Karpas-422 (cell line): ENCODE results near the gene RBM14. TPM values are rescaled to one million over a fixed set of nuclear protein-coding genes. Genes with fewer than 3 reads are reported as not detected.

Source experiments
- DNase-seq: peaks from one replicate; pipeline ENCODE4 v3.0.0-alpha.2; 2015
- H2AFZ ChIP-seq: fragments of 200-600 bp; sonication (generic); 2 replicates; pipeline ENCODE4 v1.6.1; 2014; ENCODE audit warnings: antibody characterized with exemption, low read length, mixed read lengths
- H3K27ac ChIP-seq: fragments of 200-600 bp; sonication (generic); 2 replicates; pipeline ENCODE4 v1.5.1; 2014; ENCODE audit warnings: mild to moderate bottlenecking, low read length, moderate library complexity
- H3K27me3 ChIP-seq: fragments of 200-600 bp; sonication (generic); 2 replicates; pipeline ENCODE4 v1.6.1; 2014; ENCODE audit warnings: low read length, mixed read lengths
- H3K36me3 ChIP-seq: fragments of 200-600 bp; sonication (generic); 2 replicates; pipeline ENCODE4 v1.6.1; 2014; ENCODE audit warnings: low read length, mixed read lengths; ENCODE audit not compliant: insufficient read depth
- H3K4me1 ChIP-seq: fragments of 200-600 bp; sonication (generic); 2 replicates; pipeline ENCODE4 v1.6.1; 2014; ENCODE audit warnings: mild to moderate bottlenecking, low read length, mixed read lengths
- H3K4me2 ChIP-seq: fragments of 200-600 bp; sonication (generic); 2 replicates; pipeline ENCODE4 v1.6.1; 2014; ENCODE audit warnings: low read length, low read depth, mild to moderate bottlenecking; ENCODE audit not compliant: poor library complexity, severe bottlenecking
- H3K4me3 ChIP-seq: fragments of 200-600 bp; sonication (generic); 2 replicates; pipeline ENCODE4 v1.5.1; 2014; ENCODE audit warnings: mild to moderate bottlenecking, antibody characterized with exemption, low read length, mixed read lengths
- H3K79me2 ChIP-seq: fragments of 200-600 bp; sonication (generic); 2 replicates; pipeline ENCODE4 v1.6.1; 2014; ENCODE audit warnings: mild to moderate bottlenecking, low read length, mixed read lengths
- H3K9ac ChIP-seq: fragments of 200-600 bp; sonication (generic); 2 replicates; pipeline ENCODE4 v1.6.0; 2014; ENCODE audit warnings: low read length
- H3K9me2 ChIP-seq: fragments of 200-600 bp; sonication (generic), shearing (Covaris generic); replicated peaks from 2 replicates; pipeline ENCODE4 v1.6.0; 2014; ENCODE audit warnings: mild to moderate bottlenecking, low read length, moderate library complexity; ENCODE audit not compliant: insufficient read depth
- H3K9me3 ChIP-seq: fragments of 300-700, 200-600 bp; sonication (generic); 2 replicates; pipeline ENCODE4 v1.6.1; 2014; ENCODE audit warnings: low read length, mixed read lengths
- H4K20me1 ChIP-seq: fragments of 200-600 bp; sonication (generic); 2 replicates; pipeline ENCODE4 v1.6.1; 2014; ENCODE audit warnings: mild to moderate bottlenecking, antibody characterized with exemption, low read length, low read depth; ENCODE audit not compliant: insufficient read depth
- total RNA-seq: library from RNA; depleted of rRNA; stranded (reverse); fragments of >200 nt; shearing (Covaris generic); gene quantifications from 2 replicates; pipeline ENCODE4 v1.2.3, GENCODE V29; 2014; ENCODE audit warnings: low replicate concordance

The RBM14 gene
- total RNA-seq, 1 experiment from 2014 or later: 47.9 TPM

DNA sequence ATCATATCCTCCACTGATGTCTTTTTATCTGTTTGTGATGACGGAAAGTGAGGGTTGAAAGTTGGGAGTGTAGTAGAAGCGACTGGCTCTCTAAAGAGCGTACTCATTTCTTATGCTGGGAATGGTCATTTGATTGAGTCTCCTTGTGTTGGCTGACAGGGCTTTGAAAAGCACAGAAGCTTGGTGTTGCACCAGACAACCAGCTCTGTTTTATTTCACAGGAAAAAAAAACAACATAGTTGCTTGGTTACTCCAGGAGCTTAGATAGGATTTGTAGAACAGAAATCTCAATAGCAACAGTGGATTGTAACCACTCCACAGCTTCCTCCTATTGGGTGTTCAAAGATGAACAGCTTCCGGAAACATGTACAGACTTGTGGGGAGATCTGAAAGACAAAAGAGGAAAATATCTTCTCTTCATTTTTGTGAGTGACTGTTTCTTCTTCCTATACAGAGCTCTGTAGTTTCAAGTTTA lies 2.7 kb downstream of the RBM14 start:
- H3K4me1 ChIP-seq: peaks cover 30% of the 10 kb centered on the region
- peaks cover 86% of the 10 kb centered on the region for H3K79me2 ChIP-seq
- H3K4me3 ChIP-seq: peak overlapping the region; percentile 97; the same call in 1 of the 2 replicates
- peaks cover 45% of the 10 kb centered on the region for H3K36me3 ChIP-seq
- H3K9me2 ChIP-seq: no peaks in the 10 kb centered on the region
- no peaks in the 10 kb centered on the region for H3K27me3 ChIP-seq
- no peak overlapping the region for H3K27ac ChIP-seq
- peak overlapping the region; percentile 91; the same call in 1 of the 2 replicates for H3K9ac ChIP-seq
- H3K4me2 ChIP-seq: peak overlapping the region; percentile 92
- H3K9me3 ChIP-seq: no peaks in the 10 kb centered on the region
- peaks cover 65% of the 10 kb centered on the region for H4K20me1 ChIP-seq
- H2AFZ ChIP-seq: no peak overlapping the region
- no peak for DNase-seq

- Histone ChIP-seq H3K4me3 (no peak overlapping the region), H3K79me2 (peaks cover 99% of the 10 kb centered on the region), H4K20me1 (peaks cover 88% of the 10 kb centered on the region), H3K9ac (no peak overlapping the region), H2AFZ (no peak overlapping the region), H3K36me3 (peaks cover 76% of the 10 kb centered on the region), H3K4me2 (no peak overlapping the region), H3K27me3 (no peaks in the 10 kb centered on the region), H3K9me3 (no peaks in the 10 kb centered on the region), H3K4me1 (peaks cover 3% of the 10 kb centered on the region; the same call in 1 of the 2 replicates), H3K27ac (no peak overlapping the region), H3K9me2 (no peaks in the 10 kb centered on the region)
- no peak for DNase-seq
Measured at GRCh38 chr11:66624450-66624849, 8.0 kb downstream of the RBM14 start.

DNA sequence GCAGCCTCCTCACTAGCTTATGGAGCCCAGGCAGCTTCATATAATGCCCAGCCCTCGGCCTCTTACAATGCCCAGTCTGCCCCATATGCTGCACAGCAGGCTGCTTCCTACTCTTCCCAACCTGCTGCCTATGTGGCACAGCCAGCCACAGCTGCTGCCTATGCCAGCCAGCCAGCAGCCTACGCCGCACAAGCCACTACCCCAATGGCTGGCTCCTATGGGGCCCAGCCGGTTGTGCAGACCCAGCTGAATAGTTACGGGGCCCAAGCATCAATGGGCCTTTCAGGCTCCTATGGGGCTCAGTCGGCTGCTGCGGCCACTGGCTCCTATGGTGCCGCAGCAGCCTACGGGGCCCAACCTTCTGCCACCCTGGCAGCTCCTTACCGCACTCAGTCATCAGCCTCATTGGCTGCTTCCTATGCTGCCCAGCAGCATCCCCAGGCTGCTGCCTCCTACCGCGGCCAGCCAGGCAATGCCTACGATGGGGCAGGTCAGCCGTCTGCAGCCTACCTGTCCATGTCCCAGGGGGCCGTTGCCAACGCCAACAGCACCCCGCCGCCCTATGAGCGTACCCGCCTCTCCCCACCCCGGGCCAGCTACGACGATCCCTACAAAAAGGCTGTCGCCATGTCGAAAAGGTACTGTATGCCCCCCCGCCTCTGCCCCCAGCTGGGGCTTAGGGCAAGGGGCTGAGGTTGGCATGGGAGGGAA lies 8.8 kb downstream of the RBM14 start:
- Histone ChIP-seq H3K4me3 (no peak overlapping the region), H3K9me2 (no peaks in the 10 kb centered on the region), H3K9ac (no peak overlapping the region), H3K79me2 (peaks cover 100% of the 10 kb centered on the region), H3K4me1 (no peaks in the 10 kb centered on the region), H2AFZ (no peak overlapping the region), H3K36me3 (peaks cover 80% of the 10 kb centered on the region), H3K27ac (no peak overlapping the region), H3K4me2 (no peak overlapping the region), H3K9me3 (no peaks in the 10 kb centered on the region), H3K27me3 (no peaks in the 10 kb centered on the region), H4K20me1 (peaks cover 91% of the 10 kb centered on the region)
- DNase-seq: no peak

- Histone ChIP-seq H3K27me3 (no peaks in the 10 kb centered on the region), H3K36me3 (peaks cover 82% of the 10 kb centered on the region), H3K4me3 (no peak overlapping the region), H3K79me2 (peaks cover 100% of the 10 kb centered on the region), H3K9me3 (no peaks in the 10 kb centered on the region), H3K4me2 (no peak overlapping the region), H3K9me2 (no peaks in the 10 kb centered on the region), H4K20me1 (peaks cover 91% of the 10 kb centered on the region), H3K27ac (no peak overlapping the region), H3K4me1 (no peaks in the 10 kb centered on the region), H2AFZ (no peak overlapping the region), H3K9ac (no peak overlapping the region)
- DNase-seq: no peak
Measured at GRCh38 chr11:66625752-66626149, 9.3 kb downstream of the RBM14 start.

DNA sequence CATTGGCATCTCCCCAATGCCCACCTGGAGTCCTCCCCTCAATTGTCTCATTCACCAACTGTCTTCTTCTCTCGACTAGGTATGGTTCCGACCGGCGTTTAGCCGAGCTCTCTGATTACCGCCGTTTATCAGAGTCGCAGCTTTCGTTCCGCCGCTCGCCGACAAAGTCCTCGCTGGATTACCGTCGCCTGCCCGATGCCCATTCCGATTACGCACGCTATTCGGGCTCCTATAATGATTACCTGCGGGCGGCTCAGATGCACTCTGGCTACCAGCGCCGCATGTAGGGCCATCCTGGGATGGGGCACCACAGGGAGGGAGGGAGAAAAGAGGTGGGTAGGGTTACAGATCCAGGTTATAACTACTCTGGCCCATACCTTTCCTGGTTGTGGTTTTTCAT lies 10.0 kb downstream of the RBM14 start:
- H3K36me3 ChIP-seq: peaks cover 82% of the 10 kb centered on the region
- peaks cover 97% of the 10 kb centered on the region for H3K79me2 ChIP-seq
- H3K9me3 ChIP-seq: no peaks in the 10 kb centered on the region
- H3K9ac ChIP-seq: no peak overlapping the region
- no peaks in the 10 kb centered on the region for H3K27me3 ChIP-seq
- DNase-seq: no peak
- no peak overlapping the region for H3K4me3 ChIP-seq
- peaks cover 86% of the 10 kb centered on the region for H4K20me1 ChIP-seq
- H2AFZ ChIP-seq: no peak overlapping the region
- H3K27ac ChIP-seq: no peak overlapping the region
- no peak overlapping the region for H3K4me2 ChIP-seq
- no peaks in the 10 kb centered on the region for H3K4me1 ChIP-seq
- no peaks in the 10 kb centered on the region for H3K9me2 ChIP-seq

DNA sequence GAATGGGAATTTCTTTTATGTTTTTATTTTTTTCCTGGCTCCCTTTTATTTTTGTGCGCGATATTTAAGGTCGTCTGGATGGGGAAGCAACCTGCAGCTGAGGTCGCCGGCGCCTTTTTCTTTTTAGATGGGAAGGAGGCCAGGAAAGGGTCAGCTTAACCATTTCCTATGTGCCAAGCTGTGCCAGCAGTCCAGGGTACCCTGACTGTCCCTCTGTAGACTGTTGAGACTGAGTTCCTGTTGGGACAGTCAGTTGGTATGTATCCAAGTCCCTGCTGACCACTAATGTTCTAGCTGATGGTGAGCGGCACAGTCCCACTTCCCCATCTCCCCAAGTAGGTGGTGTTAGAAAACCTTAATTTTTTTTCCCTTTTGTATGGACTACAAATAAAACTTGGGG lies 10.5 kb downstream of the RBM14 start:
- H4K20me1 ChIP-seq: peaks cover 80% of the 10 kb centered on the region
- peaks cover 96% of the 10 kb centered on the region for H3K79me2 ChIP-seq
- H3K4me2 ChIP-seq: no peak overlapping the region

GRCh38 chr11:66628061-66628603 lies 11.7 kb downstream of the RBM14 start:
- H3K4me2 ChIP-seq: no peak overlapping the region
- no peak overlapping the region for H3K27ac ChIP-seq
- H3K9ac ChIP-seq: no peak overlapping the region
- H3K9me2 ChIP-seq: no peaks in the 10 kb centered on the region
- H3K36me3 ChIP-seq: peaks cover 86% of the 10 kb centered on the region
- no peaks in the 10 kb centered on the region for H3K4me1 ChIP-seq
- peaks cover 93% of the 10 kb centered on the region for H3K79me2 ChIP-seq
- DNase-seq: no peak
- H2AFZ ChIP-seq: no peak overlapping the region
- no peaks in the 10 kb centered on the region for H3K27me3 ChIP-seq
- H3K9me3 ChIP-seq: no peaks in the 10 kb centered on the region
- H3K4me3 ChIP-seq: no peak overlapping the region
- H4K20me1 ChIP-seq: peaks cover 69% of the 10 kb centered on the region

More for the DNA sequence above, 10.5 kb downstream of the RBM14 start:
- Histone ChIP-seq H3K9me2 (no peaks in the 10 kb centered on the region), H3K27me3 (no peaks in the 10 kb centered on the region), H3K27ac (no peak overlapping the region), H2AFZ (no peak overlapping the region), H3K9ac (no peak overlapping the region), H3K36me3 (peaks cover 85% of the 10 kb centered on the region), H3K4me3 (no peak overlapping the region), H3K9me3 (no peaks in the 10 kb centered on the region), H3K4me1 (no peaks in the 10 kb centered on the region)
- no peak for DNase-seq

GRCh38 chr11:66629356-66629755 lies 12.9 kb downstream of the RBM14 start:
- Histone ChIP-seq H3K9me3 (no peaks in the 10 kb centered on the region), H3K4me1 (no peaks in the 10 kb centered on the region), H3K4me3 (no peak overlapping the region), H3K27me3 (no peaks in the 10 kb centered on the region), H3K27ac (no peak overlapping the region), H3K9me2 (no peaks in the 10 kb centered on the region), H3K36me3 (peaks cover 83% of the 10 kb centered on the region), H4K20me1 (peaks cover 56% of the 10 kb centered on the region), H2AFZ (no peak overlapping the region), H3K9ac (no peak overlapping the region), H3K79me2 (peaks cover 87% of the 10 kb centered on the region), H3K4me2 (no peak overlapping the region)
- no peak for DNase-seq
